HG02938 (cell line): ENCODE data around the gene DLEC1.
A peak's percentile ranks its signal among the peaks of the same experiment; 100 is the strongest.
"Not testable (repeated sequence)": the region's sequence is repeated elsewhere in the genome, so short reads cannot be mapped to it uniquely, and the experiment has no call there.

Experiments used
- ATAC-seq: cut with Tn5 transposase; IDR thresholded peaks from one replicate; pipeline ENCODE4 v1.9.1; 2021; ENCODE audit warnings: mild to moderate bottlenecking, moderate library complexity; ENCODE audit not compliant: unreplicated experiment

Gene DLEC1

GRCh38 chr3:38135621-38136277 lies 96.7 kb downstream of the DLEC1 start:
- not testable (repeated sequence) for ATAC-seq

- ATAC-seq: no peak
These were observed 97.4 kb downstream of the DLEC1 start for GRCh38 chr3:38136393-38136776.

GRCh38 chr3:38136777-38137614 lies 98.0 kb downstream of the DLEC1 start, which contains the start of gene ACAA1:
Gene ACAA1 (minus strand): TSS chr3:38137127. CDS start chr3:38137035, 92 bp downstream.
- ATAC-seq: peak; percentile 87

- ATAC-seq: no peak
These were observed 98.8 kb downstream of the DLEC1 start for GRCh38 chr3:38137615-38138348.

- ATAC-seq: peak; percentile 26
These were observed 99.6 kb downstream of the DLEC1 start, which contains the start of gene MYD88 for GRCh38 chr3:38138349-38139190. Gene MYD88 (plus strand): TSS chr3:38138661. CDS start chr3:38138701, 40 bp downstream.

- ATAC-seq: no peak
These were observed 100.2 kb downstream of the DLEC1 start for GRCh38 chr3:38139191-38139590.

- ATAC-seq: no peak
These were observed 100.6 kb downstream of the DLEC1 start for GRCh38 chr3:38139652-38140051.

GRCh38 chr3:38140326-38141172 lies 101.5 kb downstream of the DLEC1 start:
- no peak for ATAC-seq

GRCh38 chr3:38141173-38141951 lies 102.4 kb downstream of the DLEC1 start:
- ATAC-seq: no peak

GRCh38 chr3:38141952-38142273 lies 102.9 kb downstream of the DLEC1 start:
- no peak for ATAC-seq

GRCh38 chr3:38142959-38143358 lies 104.0 kb downstream of the DLEC1 start:
- no peak for ATAC-seq

- no peak for ATAC-seq
These were observed 104.5 kb downstream of the DLEC1 start for GRCh38 chr3:38143511-38143910.

GRCh38 chr3:38146504-38146903 lies 107.5 kb downstream of the DLEC1 start:
- no peak for ATAC-seq

- no peak for ATAC-seq
These were observed 108.4 kb downstream of the DLEC1 start for GRCh38 chr3:38147421-38147820.

- ATAC-seq: no peak
These were observed 109.4 kb downstream of the DLEC1 start for GRCh38 chr3:38148311-38148882.

GRCh38 chr3:38149708-38150107 lies 110.7 kb downstream of the DLEC1 start:
- no peak for ATAC-seq

- no peak for ATAC-seq
These were observed 111.9 kb downstream of the DLEC1 start for GRCh38 chr3:38150780-38151528.
